SHP77 treated with DMSO at 0.1 percent for 48 hours (cell line): ENCODE results near the gene RIPPLY3.
A peak's percentile ranks its signal among the peaks of the same experiment; 100 is the strongest.

Experiments used
- DNase-seq: peaks from one replicate; lab custom pipeline; 2025; lab: John Stamatoyannopoulos, UW

Gene RIPPLY3, protein sequence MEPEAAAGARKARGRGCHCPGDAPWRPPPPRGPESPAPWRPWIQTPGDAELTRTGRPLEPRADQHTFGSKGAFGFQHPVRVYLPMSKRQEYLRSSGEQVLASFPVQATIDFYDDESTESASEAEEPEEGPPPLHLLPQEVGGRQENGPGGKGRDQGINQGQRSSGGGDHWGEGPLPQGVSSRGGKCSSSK

DNA sequence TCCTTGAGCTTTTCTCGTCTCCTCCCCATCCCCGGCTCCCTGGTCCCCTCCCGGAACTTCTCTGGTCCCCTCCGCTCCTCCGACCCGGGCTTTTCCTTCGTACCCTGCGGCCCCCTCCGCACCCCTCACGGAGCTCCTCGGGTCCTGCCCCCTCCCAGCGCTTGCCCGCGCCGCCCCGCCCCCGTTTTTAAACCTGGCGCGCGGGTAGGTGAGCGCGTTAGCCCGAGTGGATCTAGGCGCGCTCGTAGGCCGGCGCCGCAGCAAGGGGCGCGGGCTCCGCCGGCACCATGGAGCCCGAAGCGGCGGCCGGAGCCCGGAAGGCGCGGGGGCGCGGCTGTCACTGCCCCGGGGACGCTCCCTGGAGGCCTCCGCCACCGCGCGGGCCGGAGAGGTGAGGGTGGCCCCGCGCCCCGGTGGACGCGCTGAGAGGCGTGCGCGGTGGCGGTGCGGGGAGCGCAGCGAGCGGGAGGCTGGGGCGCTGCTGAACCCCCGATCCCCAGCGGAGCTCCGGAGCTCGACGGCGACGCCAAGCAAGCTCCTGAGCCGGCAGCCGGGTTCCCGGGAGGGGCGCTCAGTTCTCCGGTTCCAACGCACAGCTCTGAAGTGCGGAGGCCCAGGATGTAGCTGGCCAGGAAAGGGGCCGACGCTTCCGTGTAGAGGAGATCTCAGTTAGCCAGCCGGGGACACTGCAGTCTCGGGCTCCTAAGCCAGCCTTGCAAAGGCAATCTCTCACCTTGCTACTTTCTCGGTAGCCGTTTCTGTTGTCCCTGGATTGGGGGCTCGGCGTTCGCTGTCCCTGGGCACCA is at the start of gene RIPPLY3:
Gene RIPPLY3 (plus strand): TSS at position 217 of the 806 bp plus-strand sequence. CDS start 71 bp downstream, at position 288.
- DNase-seq: no peak

DNA sequence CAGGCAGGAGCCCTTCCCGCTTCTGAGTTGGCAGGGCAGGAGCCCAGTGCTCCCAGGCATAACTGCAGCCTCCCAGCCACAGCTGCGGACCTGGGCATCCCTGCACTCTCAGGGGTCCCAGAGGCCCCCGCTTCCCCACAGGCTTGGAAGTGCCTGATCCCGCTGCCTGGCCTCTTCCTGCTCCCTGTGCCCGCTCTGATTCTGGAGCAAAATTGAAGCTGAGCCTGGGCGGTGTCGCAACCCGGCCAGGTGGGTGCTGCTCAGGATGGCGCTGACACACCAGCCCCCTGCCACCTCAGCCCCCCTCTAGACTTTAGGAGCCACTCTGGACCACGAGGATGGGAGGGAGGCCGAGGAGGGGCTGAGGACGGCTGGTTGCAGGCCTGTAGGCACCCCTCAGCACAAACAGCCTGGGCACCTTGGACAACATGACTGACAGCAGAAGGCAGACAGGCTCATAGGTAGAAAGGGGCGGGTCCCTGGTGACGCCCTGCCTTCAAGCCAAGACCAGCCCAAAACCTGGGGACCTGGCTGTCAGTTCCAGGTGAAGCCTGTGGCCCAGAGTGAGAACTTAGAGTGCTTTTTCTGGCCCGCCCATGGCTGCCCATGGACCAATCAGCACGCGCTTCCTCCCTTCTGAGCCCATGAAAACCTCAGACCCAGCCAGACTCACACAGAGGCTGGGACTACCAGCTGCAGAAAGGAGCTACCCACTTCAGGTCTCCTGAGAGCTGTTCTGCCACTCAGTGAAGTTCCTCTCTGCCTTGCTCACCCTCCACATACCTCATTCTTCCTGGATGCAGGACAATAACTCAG is 47.3 kb upstream of the RIPPLY3 start:
- DNase-seq: no peak

DNA sequence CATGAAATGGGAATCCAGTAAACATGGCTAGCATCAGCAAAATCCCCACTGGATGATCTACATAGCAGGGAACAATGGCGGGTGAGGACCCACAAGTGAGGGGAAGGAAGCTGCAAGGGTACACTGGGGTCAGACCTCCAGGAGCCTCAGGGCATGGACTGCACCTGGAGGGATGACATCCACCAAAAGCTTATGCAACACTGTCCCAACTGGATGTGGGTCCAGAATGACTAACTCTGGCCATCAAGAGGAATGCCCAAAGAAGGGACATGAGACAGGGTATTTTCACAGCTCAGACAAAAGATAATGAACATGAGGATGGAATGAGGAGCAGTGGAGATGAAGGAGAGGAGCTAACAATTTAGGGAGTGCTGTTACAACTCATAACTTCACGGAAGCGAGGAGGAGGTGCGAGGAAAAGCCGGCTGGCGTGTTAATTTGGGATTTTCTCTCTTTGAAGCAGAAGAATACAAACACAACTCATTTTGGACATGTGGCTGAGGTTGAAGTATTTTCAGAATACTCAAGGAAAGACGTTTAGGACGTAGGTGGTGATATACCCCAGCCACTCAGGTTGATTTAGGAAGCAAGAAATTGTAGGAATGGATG is 45.7 kb upstream of the RIPPLY3 start:
- no peak for DNase-seq

DNA sequence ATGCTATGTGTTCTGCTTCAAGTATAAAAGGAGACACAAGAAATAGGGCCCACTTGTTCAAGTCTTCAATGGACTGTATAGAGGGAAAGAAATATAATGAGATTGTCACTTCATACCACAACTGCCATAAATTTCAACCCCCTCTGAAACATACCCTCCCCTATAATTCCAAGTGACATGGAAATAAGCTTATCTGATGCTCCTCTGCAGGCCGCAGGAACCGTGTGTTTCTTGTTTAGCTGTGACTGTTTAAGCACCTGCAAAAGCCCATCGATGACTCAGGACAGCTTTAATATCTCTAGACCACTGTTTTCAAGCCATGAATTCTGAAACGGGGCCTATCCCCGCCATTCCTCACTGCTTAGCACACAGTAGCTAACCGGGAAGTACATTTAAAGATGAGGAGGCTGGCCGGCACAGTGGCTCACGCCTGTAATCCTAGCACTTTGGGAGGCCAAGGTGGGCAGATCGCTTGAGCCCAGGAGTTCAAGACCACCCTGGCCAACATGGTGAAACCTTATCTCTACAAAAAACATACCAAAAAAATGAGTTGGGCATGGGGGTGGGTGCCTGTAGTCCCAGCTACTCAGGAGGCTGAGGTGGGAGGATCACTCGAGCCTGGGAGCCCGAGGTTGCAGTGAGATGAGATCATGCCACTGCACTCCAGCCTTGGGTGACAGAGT is 44.3 kb upstream of the RIPPLY3 start:
- no peak for DNase-seq

DNA sequence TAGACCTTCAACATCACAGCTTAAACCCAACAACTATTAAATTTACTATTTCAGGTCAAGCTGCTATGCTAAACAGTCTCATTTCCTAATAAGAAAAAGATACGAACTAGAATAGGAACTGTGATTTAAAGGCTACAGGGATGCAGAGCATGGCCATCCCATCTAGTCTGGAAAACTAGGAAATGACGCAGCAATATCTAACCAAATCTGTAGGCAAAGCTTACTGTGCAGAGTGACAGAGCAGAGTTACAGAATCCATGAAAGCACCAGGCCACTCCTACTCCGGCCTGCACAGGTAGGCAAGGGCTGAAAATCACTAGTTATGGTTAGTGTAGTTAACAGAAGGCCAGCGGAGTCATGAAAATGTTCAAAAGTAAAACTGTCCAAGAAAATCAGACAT is 42.1 kb upstream of the RIPPLY3 start:
- no peak for DNase-seq

DNA sequence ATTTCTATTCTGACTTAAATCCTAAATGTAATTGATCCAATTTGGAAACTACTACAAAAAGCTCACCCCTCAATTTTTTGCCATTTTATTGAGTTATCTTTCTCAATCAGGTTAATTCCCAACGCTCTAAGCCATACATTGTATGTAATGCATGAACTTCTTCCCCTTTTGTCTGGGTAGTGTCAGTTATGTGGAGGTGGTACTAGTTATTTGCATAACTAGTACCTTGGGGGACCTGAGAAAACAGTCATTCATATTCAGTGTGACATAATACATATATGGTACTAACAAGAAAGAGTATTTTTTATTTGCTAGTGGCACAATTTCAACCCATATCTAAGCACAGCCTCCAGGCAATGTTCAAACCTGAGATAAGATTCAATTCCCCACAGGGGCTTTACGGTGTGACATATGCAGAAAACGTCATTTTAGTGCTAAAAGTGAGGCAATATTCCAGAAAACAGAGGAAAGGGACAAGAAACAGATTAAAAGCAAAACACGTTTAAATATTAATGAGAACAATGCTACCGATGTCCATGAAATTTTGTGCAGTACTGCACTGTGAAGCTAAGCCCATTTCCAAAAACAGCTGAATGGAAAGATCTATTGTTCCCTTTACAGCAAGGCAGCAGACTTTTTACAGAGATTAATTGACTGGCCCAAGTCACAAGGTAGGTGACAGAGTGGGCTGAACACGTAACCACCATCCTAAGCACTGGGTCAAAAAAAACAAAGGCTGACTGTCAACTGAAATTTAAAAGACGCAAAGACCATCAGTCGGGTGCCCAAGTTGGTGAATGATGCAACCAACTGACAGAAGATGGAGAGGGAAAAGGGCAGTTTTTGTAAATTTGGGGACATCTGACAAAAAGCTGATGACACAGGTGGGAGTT is 41.4 kb upstream of the RIPPLY3 start:
- no peak for DNase-seq

DNA sequence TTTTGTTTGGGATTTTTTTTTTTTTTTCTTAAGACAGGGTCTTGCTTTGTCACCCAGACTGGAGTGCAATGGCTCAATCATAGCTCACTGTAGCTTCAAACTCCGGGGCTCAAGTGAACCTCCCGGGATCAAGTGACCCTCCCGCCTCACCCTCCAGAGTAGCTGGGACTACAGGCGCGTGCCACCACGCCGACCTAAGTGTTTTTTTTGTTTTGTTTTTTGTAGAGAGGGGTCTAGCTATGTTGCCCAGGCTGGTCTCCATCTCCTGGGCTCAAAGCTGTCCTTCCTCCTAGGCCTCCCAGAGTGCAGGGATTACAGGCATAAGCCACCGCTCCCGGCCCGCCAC is 40.8 kb upstream of the RIPPLY3 start:
- no peak for DNase-seq

DNA sequence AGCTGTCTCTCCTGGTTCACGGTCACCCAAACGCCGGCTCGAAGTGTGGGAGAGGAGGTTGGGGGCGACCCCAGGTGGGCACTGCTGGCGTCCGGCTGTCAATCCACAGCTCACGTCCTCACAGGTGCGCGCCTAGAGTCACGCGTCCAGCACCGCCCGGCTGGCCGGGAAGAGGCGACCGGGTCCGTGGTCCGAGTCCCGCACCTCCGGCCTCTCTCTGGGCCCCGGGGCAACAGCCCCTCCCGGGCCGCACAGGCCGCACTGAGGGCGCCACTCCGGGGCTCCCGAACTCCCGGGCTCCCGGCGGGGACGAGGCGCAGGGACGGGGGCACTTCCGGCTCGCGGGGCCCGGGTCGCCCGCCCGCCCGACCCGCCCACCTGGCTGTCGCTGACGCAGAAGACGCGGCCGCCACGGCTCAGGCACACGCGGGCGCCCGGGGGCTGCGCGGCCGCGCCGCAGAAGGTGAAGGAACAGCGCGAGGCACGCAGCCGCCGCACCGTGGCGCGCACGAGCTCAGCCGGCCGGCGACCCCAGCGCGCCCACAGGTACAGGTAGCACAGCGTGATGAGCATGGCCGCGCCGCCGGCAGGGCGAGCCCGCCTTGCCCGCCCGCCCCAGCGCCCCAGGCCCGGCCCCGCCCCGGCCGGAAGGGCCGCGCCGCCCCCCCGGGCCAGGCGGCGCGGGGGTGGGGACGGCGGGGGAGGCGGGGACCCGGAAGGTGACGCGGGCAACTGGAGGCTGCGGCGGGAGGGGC is 40.3 kb upstream of the RIPPLY3 start, which contains the start of gene HLCS:
Gene HLCS (minus strand): TSS at position 604 of the 755 bp plus-strand sequence. CDS start 31 bp downstream, at position 573.
- DNase-seq: peak; percentile 14

DNA sequence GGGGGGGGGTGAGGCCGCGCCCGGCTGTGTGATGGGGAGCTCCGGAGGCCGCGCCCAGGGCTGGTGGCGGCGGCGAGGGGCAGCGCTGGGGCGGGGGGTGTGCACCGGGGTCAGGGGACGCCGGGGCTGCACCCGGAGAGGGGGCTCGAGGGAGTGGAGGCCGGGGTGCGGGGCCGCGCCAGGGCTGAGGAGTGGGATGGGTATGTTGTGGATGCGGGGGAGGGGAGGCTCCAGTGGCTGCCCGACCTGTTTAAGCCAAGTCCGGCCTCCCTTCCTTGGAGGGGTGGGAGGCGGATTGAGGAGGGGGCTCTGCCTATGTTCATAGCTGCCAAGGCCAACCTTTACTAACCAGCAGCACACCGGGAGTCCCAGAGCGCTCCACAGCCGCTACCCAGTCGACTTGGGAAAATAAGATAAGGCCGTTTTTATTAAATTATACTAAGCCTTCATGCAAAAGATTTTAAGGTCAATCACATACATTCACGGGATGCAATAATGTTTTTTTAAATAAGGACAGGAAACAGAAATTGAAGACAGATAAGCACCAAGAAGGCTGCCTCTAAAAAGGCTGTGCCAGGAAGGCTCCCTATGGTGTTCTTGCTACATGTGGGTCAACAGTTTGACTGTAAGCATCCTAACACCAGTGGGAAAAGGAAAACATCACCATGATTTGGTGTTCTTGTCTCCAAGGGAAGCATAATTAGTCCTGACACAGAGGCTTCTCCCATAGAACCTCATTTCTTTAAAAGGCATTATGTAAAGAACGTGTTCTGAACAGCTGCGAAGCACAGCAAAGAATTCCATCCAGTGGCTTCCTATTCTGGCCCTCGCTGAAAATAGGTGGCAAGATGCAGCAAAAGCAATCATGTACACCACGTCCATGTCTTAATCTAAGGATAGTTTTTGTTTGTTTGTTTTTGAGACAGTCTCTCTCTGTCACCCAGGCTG is 39.4 kb upstream of the RIPPLY3 start:
- no peak for DNase-seq

DNA sequence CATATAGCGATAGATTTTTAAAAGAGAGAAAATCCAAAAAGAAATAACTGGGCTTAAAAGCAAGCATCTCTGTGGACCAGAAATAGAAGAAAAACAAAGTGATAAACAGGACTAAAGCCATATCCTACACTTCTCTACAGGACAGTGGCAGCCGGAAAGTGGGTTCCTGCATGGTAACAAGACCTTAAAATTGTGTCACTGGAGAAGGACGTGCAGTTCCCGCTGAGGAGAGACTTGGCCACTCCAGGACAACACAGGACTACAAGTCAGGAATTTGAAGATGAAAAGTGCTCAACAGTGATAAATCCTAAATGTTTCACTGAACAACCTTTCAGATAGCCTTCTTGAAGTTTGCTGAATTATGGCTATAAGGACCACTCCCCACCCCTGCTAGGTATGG is 38.1 kb upstream of the RIPPLY3 start:
- no peak for DNase-seq

DNA sequence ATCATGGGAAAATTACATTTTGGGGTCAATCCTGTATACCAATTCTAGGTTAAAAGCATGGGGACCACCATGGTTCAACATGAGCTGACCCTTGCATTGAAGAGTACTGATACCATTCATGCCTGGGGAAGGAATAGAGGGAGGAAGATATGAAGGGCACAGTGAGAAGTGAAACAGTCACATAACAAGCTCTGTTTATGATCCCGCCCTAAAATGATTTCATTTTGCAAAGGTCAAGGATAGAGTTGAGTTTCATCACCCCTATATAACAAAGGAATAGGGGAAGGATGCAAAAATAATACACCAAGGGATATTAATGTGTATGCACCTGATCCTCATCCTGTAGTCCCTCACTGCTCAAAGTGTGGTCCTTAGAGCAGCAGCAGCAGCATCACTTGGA is 37.5 kb upstream of the RIPPLY3 start:
- DNase-seq: no peak

DNA sequence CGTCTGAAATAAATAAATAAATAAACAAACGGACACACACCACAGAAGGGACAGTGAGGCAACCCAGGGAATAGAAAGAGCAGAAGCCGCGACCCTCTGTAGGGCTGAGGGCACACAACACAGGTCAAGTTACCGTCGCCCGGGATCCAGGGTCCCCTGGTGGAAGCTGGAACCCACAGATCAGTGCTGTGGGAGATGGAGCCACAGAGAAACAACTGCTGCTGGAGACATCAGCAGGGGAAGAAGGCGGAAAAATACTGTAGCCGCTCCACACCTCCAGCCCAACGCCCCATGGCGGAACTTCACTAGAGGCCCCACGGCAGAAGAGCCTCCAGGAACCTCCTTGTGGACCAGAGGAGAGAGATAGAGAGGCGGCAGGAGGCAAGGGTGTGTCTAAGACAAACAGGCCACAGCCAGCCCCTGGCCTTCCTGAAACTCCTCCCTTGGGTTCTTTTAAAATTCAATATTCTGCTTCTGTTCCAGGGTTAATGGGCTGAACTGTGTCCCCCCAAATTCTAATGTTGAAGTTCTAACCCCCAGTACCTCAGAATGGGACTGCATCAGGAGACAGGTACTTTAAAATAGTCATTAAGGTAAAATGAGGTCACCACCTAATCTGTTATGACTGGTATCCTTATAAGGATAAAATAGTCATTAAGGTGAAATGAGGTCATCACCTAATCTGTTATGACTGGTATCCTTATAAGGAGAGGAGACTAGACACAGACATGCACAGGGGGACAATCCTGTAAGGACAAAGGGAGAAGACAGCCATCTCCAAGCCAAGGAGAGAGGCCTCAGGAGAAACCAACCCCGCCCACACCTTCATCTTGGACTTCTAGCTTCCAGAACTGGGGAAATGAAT is 32.3 kb upstream of the RIPPLY3 start:
- no peak for DNase-seq

DNA sequence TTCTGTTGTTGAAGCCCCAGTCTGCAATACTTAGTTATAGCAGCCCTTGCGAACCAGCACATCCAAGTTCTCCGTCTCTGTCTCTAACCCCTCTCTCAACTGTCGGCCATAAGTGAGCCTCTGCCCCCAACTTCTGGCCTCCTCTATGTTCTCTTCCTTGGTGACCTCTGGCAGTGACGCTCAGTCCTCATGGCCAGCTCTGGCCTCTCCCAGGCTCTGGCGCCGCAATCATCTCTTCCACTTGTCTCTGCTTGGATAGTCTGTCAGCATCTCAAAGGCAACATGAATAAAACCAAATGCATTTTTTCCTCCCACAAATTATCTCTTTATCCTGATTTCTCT is 31.7 kb upstream of the RIPPLY3 start:
- DNase-seq: no peak

DNA sequence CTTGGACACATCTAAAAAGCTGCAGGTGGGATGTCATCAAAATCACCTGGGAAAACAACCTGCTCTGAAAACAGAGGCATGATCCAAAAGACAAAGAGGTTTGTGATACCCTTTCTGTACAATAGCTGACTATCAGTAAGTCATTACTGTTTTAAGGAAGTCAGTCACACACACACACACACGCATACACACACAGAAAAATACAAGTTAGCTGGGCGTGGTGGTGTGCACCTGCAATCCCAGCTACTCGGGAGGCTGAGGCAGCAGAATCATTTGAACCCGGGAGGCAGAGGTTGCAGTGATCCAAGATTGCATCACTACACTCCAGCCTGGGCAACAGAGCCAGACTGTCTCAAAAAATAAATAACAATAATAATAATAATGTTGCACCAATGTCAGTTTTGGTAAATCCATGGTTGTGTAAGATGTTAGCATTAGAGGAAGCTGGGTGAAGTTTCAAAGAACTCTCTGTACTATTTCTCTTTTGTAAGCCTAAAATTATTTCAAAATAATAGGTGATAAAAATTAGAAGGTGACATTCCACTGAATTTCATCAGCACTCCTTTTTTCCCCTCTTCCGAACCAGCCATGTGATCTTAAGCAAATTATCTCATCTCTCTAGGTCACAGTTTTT is 30.2 kb upstream of the RIPPLY3 start:
- no peak for DNase-seq

DNA sequence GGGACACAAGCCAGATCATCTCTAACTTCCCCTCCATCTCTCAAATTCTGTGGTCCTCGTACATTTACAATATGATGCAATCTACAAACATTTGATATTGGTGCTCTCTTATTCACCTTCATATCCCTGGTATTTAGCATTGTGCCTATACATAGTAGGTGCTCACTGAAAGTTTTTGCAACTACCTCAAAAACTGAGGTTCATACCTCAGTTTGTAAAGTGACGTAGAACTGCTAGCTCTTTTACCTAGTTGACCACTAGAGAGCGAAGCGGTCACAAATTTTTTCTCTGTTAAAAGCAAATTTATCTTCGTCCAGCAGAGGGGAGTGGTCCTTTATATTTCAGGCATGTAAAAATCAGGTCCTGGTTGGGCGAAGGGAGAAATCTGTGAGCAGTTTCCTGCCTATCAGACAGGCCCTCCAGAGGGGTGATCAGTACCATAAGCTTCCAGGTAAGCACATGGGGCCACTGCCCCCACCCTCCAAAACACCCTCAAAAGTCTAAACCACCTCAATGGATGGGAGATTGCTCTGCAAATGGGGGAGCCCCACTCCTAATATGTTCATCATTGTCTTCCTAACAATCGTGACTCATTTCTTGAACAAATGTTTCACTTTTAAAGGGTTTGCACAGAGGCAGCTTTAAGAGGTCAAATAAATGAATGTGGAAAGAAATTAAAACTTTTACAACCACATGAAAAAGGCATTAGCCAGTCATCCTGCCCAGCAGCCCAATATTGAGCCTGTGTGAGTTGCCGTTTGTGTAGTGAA is 29.4 kb upstream of the RIPPLY3 start:
- peak; percentile 87 for DNase-seq

DNA sequence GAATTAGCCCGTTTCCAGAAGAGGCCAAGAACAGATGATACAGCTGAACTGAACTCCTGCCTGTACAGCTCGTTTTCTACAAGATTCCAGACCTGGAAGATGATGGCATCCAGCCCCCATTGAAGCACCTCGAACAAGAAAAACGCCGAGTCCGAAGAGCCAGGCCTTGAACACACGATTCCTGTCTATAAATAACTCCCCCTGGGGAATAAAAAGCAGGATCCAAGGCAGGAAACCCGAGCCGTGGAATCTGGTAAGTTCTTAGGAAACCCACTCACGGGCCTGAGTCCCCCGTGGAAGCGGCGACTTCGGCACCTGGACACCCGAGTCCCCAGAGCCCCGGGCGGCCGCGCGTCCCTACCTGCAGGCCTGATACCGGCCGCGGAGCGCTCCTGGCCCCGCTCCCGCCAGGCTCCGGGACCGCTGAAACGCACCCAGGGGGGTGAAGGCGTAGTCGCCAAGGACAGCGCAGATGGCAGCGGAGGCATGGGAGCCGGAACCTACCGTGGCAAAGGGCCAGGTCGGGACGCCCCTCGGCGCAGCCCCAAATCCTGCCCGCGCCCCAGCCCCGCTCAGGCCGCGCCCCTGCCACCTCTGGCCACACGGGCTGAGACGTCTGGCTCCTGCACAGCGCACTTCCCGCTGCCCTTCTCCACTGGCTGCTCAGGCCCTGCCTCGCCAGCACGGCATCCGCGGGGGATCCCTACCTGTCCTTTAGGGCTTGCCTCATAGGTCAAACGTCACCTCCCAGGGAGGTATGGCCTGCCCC is 26.0 kb upstream of the RIPPLY3 start:
- no peak for DNase-seq
